ENCODE results near the gene NPIPB6.
A peak's percentile ranks its signal among the peaks of the same experiment; 100 is the strongest.

The NPIPB6 gene

GRCh38 chr16:28326881-28327610 lies 36.3 kb downstream of the NPIPB6 start:
- TF ChIP-seq CTCF (conservative IDR thresholded peaks at IDR 0.05): peak; percentile 77
- no peak for TF ChIP-seq ZFX (IDR thresholded peaks at IDR 0.05)
- no peak overlapping the region for H3K27ac ChIP-seq

GRCh38 chr16:28324887-28325279 lies 38.4 kb downstream of the NPIPB6 start:
- peak overlapping the region; percentile 23 for H3K27ac ChIP-seq
- TF ChIP-seq ZFX (IDR thresholded peaks at IDR 0.05) (no peak), CTCF (conservative IDR thresholded peaks at IDR 0.05) (no peak)

- H3K27ac ChIP-seq: peak overlapping the region; percentile 23
- TF ChIP-seq CTCF (conservative IDR thresholded peaks at IDR 0.05): no peak
- TF ChIP-seq ZFX (IDR thresholded peaks at IDR 0.05): no peak
These were observed 38.9 kb downstream of the NPIPB6 start for GRCh38 chr16:28324235-28324886.

- no peak overlapping the region for H3K27ac ChIP-seq
- peak; percentile 88 for TF ChIP-seq CTCF (conservative IDR thresholded peaks at IDR 0.05)
- TF ChIP-seq ZFX (IDR thresholded peaks at IDR 0.05): no peak
These were observed 41.5 kb downstream of the NPIPB6 start for GRCh38 chr16:28321700-28322411.

- TF ChIP-seq CTCF (conservative IDR thresholded peaks at IDR 0.05): no peak
- TF ChIP-seq ZFX (IDR thresholded peaks at IDR 0.05): no peak
- no peak overlapping the region for H3K27ac ChIP-seq
These were observed 42.6 kb downstream of the NPIPB6 start for GRCh38 chr16:28320741-28321140.

- no peak for TF ChIP-seq CTCF (conservative IDR thresholded peaks at IDR 0.05)
- no peak for TF ChIP-seq ZFX (IDR thresholded peaks at IDR 0.05)
- no peak overlapping the region for H3K27ac ChIP-seq
These were observed 43.2 kb downstream of the NPIPB6 start for GRCh38 chr16:28320023-28320561.

Measured in C4-2B (cell line).